Suprapubic skin (tissue), 4 donors: Measurements from ENCODE around the gene GADD45GIP1.

ENCODE experiments used
- CTCF ChIP-seq, 2 donors: fragments of 200-600 bp in 1 of 2; fragments of 450-650 bp in 1 of 2; sonication (generic) in 1 of 2; IDR thresholded peaks; one replicate each; pipeline ENCODE4 v1.5.1; 2016 to 2019; ENCODE audit warnings: antibody characterized with exemption in 2 of 2, mild to moderate bottlenecking in 1 of 2, moderate library complexity in 1 of 2
- POLR2A ChIP-seq, 2 donors: fragments of 450-650 bp; IDR thresholded peaks; one replicate each; pipeline ENCODE4 v1.6.1; 2017; ENCODE audit warnings: antibody characterized with exemption in 2 of 2, mild to moderate bottlenecking in 2 of 2, moderate library complexity in 2 of 2
- POLR2AphosphoS5 ChIP-seq, 3 donors: sonication (generic); formaldehyde crosslinking; IDR thresholded peaks; one replicate each; pipeline ENCODE4 v1.6.1; 2017; ENCODE audit warnings: antibody characterized with exemption in 3 of 3

GRCh38 chr19:12967907-12968306 is 10.9 kb upstream of the GADD45GIP1 start:
- TF ChIP-seq CTCF (IDR thresholded peaks at IDR 0.05) (no peak), POLR2AphosphoS5 (IDR thresholded peaks at IDR 0.05) (no peak), POLR2A (IDR thresholded peaks at IDR 0.05) (no peak)
